OCI-LY7 (cell line): ENCODE results near the gene FLG. TPM values are rescaled to one million over a fixed set of nuclear protein-coding genes. Genes with fewer than 3 reads are reported as not detected.

Source experiments
- BruUV-seq: library from RNA; stranded (reverse); fragments of 400-500 nt; replicated peaks from 2 replicates; lab custom pipeline; 2021; lab: Mats Ljungman, UMichigan
- CTCF ChIA-PET: fragments of 300-600 bp; sonication (Branson Sonifier 250); formaldehyde crosslinking; loops from one replicate; lab custom pipeline; 2022; ENCODE audit warnings: antibody characterized with exemption; ENCODE audit not compliant: unreplicated experiment; lab: Charles Lee
- POLR2A ChIA-PET: fragments of 300-600 bp; sonication (Branson Sonifier 250); formaldehyde crosslinking; loops from one replicate; lab custom pipeline; 2022; ENCODE audit warnings: antibody characterized with exemption; lab: Charles Lee
- DNase-seq: peaks from one replicate; pipeline ENCODE4 v3.0.0-alpha.2; 2015; ENCODE audit warnings: low spot score
- H2AFZ ChIP-seq: fragments of 200-600 bp; sonication (generic), shearing (Covaris generic); 2 replicates; pipeline ENCODE4 v1.6.1; 2014; ENCODE audit warnings: mild to moderate bottlenecking, antibody characterized with exemption, low read length, moderate library complexity
- H3K27ac ChIP-seq: fragments of 200-600 bp; sonication (generic); 2 replicates; pipeline ENCODE4 v1.5.1; 2014; ENCODE audit warnings: mixed run types, low read depth, mild to moderate bottlenecking, moderate library complexity, low read length, inconsistent platforms; ENCODE audit not compliant: poor library complexity, severe bottlenecking
- H3K36me3 ChIP-seq: fragments of 200-600 bp; sonication (generic); 2 replicates; pipeline ENCODE4 v1.6.1; 2014; ENCODE audit warnings: mild to moderate bottlenecking, antibody characterized with exemption, low read length, moderate library complexity, mixed read lengths; ENCODE audit not compliant: insufficient read depth
- H3K4me1 ChIP-seq: fragments of 200-600 bp; sonication (generic); 2 replicates; pipeline ENCODE4 v1.5.1; 2014; ENCODE audit warnings: mild to moderate bottlenecking, low read length; ENCODE audit not compliant: insufficient read depth, poor library complexity, severe bottlenecking
- H3K4me2 ChIP-seq: fragments of 200-600 bp; sonication (generic); 2 replicates; pipeline ENCODE4 v1.6.1; 2014; ENCODE audit warnings: mild to moderate bottlenecking, low read length
- H3K4me3 ChIP-seq: fragments of 200-600 bp; sonication (generic); 2 replicates; pipeline ENCODE4 v1.5.1; 2014; ENCODE audit warnings: mild to moderate bottlenecking, low read depth, low read length; ENCODE audit not compliant: poor library complexity, severe bottlenecking
- H3K79me2 ChIP-seq: fragments of 200-600 bp; sonication (generic); 2 replicates; pipeline ENCODE4 v1.6.1; 2016; ENCODE audit warnings: low read depth, mild to moderate bottlenecking, low read length, moderate library complexity, mixed read lengths; ENCODE audit not compliant: insufficient read depth
- H3K9me2 ChIP-seq: fragments of 200-600 bp; sonication (generic); 2 replicates; pipeline ENCODE4 v1.6.1; 2016; ENCODE audit warnings: mild to moderate bottlenecking, low read length, mixed read lengths; ENCODE audit not compliant: insufficient read depth
- H3K9me3 ChIP-seq: fragments of 200-600 bp; sonication (generic); 2 replicates; pipeline ENCODE4 v1.6.1; 2014; ENCODE audit warnings: mild to moderate bottlenecking, mixed run types, low read length, mixed read lengths
- H4K20me1 ChIP-seq: fragments of 200-600 bp; sonication (generic); 2 replicates; pipeline ENCODE4 v1.6.1; 2014; ENCODE audit warnings: mild to moderate bottlenecking, antibody characterized with exemption, low read length, moderate library complexity, mixed read lengths; ENCODE audit not compliant: insufficient read depth
- CTCF ChIP-seq: fragments of 200-600 bp; sonication (generic); conservative IDR thresholded peaks from 2 replicates; pipeline ENCODE4 v1.5.1; 2014; ENCODE audit warnings: mild to moderate bottlenecking, antibody characterized with exemption, low read length, moderate library complexity, mixed read lengths
- EZH2phosphoT487 ChIP-seq: fragments of 200-600 bp; sonication (generic); IDR thresholded peaks from 2 replicates; pipeline ENCODE4 v1.6.1; 2018; ENCODE audit warnings: low read depth, borderline replicate concordance, mild to moderate bottlenecking, mixed run types, antibody characterized with exemption, low read length, moderate library complexity, mixed read lengths
- intact Hi-C: fragments of 100-400 bp; cut with micrococcal nuclease; formaldehyde crosslinking; loops from one replicate; pipeline ENCODE4 v1.10.0; 2022; ENCODE audit not compliant: unreplicated experiment
- total RNA-seq, 2 experiments: library from RNA; depleted of rRNA in 1 of 2; stranded (reverse); fragments of >200 nt in 1 of 2; shearing (Covaris generic) in 1 of 2; gene quantifications; 2 replicates each; pipeline ENCODE4 v1.2.3, GENCODE V29; 2014 to 2022

The FLG gene
- total RNA-seq, 2 experiments from 2014 or later = not detected

- ChIA-PET POLR2A (no interaction called here), CTCF (no interaction called here)
- no peak overlapping the region for H3K27ac ChIP-seq
- TF ChIP-seq EZH2phosphoT487 (no peak), CTCF (no peak)
- H3K9me3 ChIP-seq = no peaks in the 10 kb centered on the region
- DNase-seq = no peak
- H3K9me2 ChIP-seq = no peaks in the 10 kb centered on the region
- no TSS peak for BruUV-seq
- no peaks in the 10 kb centered on the region for H3K4me1 ChIP-seq
- no peak overlapping the region for H3K4me2 ChIP-seq
- no peak overlapping the region for H2AFZ ChIP-seq
- no peaks in the 10 kb centered on the region for H4K20me1 ChIP-seq
- no peak overlapping the region for H3K4me3 ChIP-seq
- intact Hi-C loops = no loop called here
- no peaks in the 10 kb centered on the region for H3K36me3 ChIP-seq
- H3K79me2 ChIP-seq = no peaks in the 10 kb centered on the region
Observed at GRCh38 chr1:152367436-152367835, 42.4 kb upstream of the FLG start.

GRCh38 chr1:152359906-152360305 is 34.9 kb upstream of the FLG start, which contains the start of gene FLG2:
Gene FLG2, minus strand, starts transcription at chr1:152360006. Its CDS starts 1,122 bp downstream, at chr1:152358884.
- ChIA-PET POLR2A (no interaction called here), CTCF (no interaction called here)
- no TSS peak for BruUV-seq
- Histone ChIP-seq H3K79me2 (no peaks in the 10 kb centered on the region), H4K20me1 (no peaks in the 10 kb centered on the region), H3K9me2 (no peaks in the 10 kb centered on the region), H3K9me3 (no peaks in the 10 kb centered on the region), H3K36me3 (no peaks in the 10 kb centered on the region), H3K4me2 (no peak within 1 kb of the TSS), H2AFZ (no peak within 1 kb of the TSS), H3K4me3 (no peak within 1 kb of the TSS), H3K4me1 (no peaks in the 10 kb centered on the region), H3K27ac (no peak within 1 kb of the TSS)
- intact Hi-C loops = no loop called here
- TF ChIP-seq CTCF (no peak), EZH2phosphoT487 (no peak)
- DNase-seq = no peak

- no peak for TF ChIP-seq EZH2phosphoT487
- Histone ChIP-seq H3K4me1 (no peaks in the 10 kb centered on the region), H3K27ac (no peak overlapping the region), H2AFZ (no peak overlapping the region), H4K20me1 (no peaks in the 10 kb centered on the region), H3K9me2 (no peaks in the 10 kb centered on the region), H3K36me3 (no peaks in the 10 kb centered on the region), H3K4me3 (no peak overlapping the region), H3K9me3 (no peaks in the 10 kb centered on the region), H3K79me2 (no peaks in the 10 kb centered on the region), H3K4me2 (no peak overlapping the region)
- intact Hi-C loops = no loop called here
- POLR2A ChIA-PET = no interaction called here
- no peak for DNase-seq
- BruUV-seq = no TSS peak
- CTCF ChIA-PET = no interaction called here
Observed at GRCh38 chr1:152356736-152357135, 31.7 kb upstream of the FLG start.
